ENCODE data around the gene HOXA6.

- TF ChIP-seq CTCF (IDR thresholded peaks at IDR 0.05; ENCODE audit: poor library complexity, severe bottlenecking) (no peak), POLR2AphosphoS5 (IDR thresholded peaks at IDR 0.05) (peak; percentile 15), EP300 (conservative IDR thresholded peaks at IDR 0.05; ENCODE audit: poor library complexity, severe bottlenecking) (no peak), RAD21 (conservative IDR thresholded peaks at IDR 0.05) (no peak), EZH2 (IDR thresholded peaks at IDR 0.05; ENCODE audit: borderline replicate concordance, insufficient read depth, low read length, poor library complexity, severe bottlenecking) (no peak), SMC3 (conservative IDR thresholded peaks at IDR 0.05; ENCODE audit: poor library complexity) (no peak), MXI1 (conservative IDR thresholded peaks at IDR 0.05; ENCODE audit: poor library complexity, severe bottlenecking) (no peak)
- TF ChIP-seq, protein P1, sequence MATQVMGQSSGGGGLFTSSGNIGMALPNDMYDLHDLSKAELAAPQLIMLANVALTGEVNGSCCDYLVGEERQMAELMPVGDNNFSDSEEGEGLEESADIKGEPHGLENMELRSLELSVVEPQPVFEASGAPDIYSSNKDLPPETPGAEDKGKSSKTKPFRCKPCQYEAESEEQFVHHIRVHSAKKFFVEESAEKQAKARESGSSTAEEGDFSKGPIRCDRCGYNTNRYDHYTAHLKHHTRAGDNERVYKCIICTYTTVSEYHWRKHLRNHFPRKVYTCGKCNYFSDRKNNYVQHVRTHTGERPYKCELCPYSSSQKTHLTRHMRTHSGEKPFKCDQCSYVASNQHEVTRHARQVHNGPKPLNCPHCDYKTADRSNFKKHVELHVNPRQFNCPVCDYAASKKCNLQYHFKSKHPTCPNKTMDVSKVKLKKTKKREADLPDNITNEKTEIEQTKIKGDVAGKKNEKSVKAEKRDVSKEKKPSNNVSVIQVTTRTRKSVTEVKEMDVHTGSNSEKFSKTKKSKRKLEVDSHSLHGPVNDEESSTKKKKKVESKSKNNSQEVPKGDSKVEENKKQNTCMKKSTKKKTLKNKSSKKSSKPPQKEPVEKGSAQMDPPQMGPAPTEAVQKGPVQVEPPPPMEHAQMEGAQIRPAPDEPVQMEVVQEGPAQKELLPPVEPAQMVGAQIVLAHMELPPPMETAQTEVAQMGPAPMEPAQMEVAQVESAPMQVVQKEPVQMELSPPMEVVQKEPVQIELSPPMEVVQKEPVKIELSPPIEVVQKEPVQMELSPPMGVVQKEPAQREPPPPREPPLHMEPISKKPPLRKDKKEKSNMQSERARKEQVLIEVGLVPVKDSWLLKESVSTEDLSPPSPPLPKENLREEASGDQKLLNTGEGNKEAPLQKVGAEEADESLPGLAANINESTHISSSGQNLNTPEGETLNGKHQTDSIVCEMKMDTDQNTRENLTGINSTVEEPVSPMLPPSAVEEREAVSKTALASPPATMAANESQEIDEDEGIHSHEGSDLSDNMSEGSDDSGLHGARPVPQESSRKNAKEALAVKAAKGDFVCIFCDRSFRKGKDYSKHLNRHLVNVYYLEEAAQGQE (IDR thresholded peaks at IDR 0.05; ENCODE audit: borderline replicate concordance), result no peak
These were observed 39.9 kb downstream of the HOXA6 start for GRCh38 chr7:27107391-27108381.

All from neural cell (in vitro differentiated cells).